Ishikawa (cell line): ENCODE data around the gene VGF.

Experiments
- CEBPB ChIP-seq: IDR thresholded peaks from 2 replicates; pipeline ENCODE4 v1.6.1; 2012
- CREB1 ChIP-seq: IDR thresholded peaks from 2 replicates; pipeline ENCODE4 v1.6.1; 2012; ENCODE audit warnings: low read depth
- EGR1 ChIP-seq: IDR thresholded peaks from 2 replicates; pipeline ENCODE4 v1.6.1; 2012
- EP300 ChIP-seq: IDR thresholded peaks from 2 replicates; pipeline ENCODE4 v1.6.1; 2012; ENCODE audit warnings: borderline replicate concordance
- FOXM1 ChIP-seq: IDR thresholded peaks from 2 replicates; pipeline ENCODE4 v1.6.1; 2012; ENCODE audit warnings: low read depth, borderline replicate concordance
- NFIC ChIP-seq: IDR thresholded peaks from 2 replicates; pipeline ENCODE4 v1.6.1; 2012
- RAD21 ChIP-seq: IDR thresholded peaks from 2 replicates; pipeline ENCODE4 v1.6.1; 2012; ENCODE audit warnings: low read depth
- REST ChIP-seq: IDR thresholded peaks from 2 replicates; pipeline ENCODE4 v1.6.1; 2012; ENCODE audit warnings: low read depth, mild to moderate bottlenecking
- TAF1 ChIP-seq: IDR thresholded peaks from 2 replicates; pipeline ENCODE4 v1.6.1; 2012; ENCODE audit warnings: low read depth, mild to moderate bottlenecking
- TCF12 ChIP-seq: IDR thresholded peaks from 2 replicates; pipeline ENCODE4 v1.6.1; 2012; ENCODE audit warnings: low read depth
- USF1 ChIP-seq: IDR thresholded peaks from 2 replicates; pipeline ENCODE4 v1.6.1; 2012
- YY1 ChIP-seq: IDR thresholded peaks from 2 replicates; pipeline ENCODE4 v1.6.1; 2012; ENCODE audit warnings: low read depth
- TF ChIP-seq, protein P1 (sequence below): IDR thresholded peaks from 2 replicates; pipeline ENCODE4 v1.6.1; 2012

DNA sequence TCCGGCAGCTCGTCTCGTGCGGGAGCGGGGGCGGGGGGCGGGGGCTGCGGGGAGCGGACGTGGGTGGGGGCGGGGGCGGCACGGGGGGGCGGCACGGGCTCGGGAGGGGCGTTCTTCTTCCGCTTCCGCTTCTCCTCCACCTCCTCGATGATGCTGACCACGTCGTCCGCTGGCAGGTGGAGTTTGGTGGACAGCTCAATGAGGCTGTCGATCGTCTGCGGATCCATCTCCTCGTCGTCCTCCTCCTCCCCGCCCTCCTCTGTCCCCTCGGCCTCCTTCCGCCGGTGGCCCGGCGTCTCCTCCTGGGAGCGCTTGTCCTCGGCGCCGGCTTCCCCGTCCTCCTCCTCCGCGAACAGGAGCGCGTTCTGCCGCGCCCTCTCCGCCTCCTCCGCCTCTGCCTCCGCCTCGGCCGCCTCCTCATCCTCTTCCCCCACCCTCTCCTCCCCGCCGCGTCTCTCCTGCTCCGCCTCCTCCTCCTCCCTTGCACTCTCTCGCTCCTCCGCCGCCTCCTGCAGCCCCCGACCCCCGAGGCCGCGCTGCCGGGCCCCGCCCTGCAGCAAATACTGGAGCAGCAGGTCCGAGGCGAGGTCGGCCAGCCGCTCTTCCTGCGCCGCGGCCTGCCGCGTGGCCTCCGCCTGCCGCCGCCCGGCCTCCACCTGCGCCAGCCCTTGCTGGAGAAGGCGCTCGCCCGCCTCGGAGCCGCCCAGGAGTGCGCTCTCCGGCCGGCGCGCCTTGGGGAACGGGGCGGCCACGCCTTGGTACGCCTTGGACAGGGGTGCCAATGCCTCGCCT lies 1.9 kb downstream of the VGF start:
- TF ChIP-seq EP300 (no peak), CREB1 (no peak), YY1 (no peak), TAF1 (no peak), RAD21 (no peak), FOXM1 (no peak), REST (no peak), NFIC (no peak), TCF12 (no peak), EGR1 (peak; percentile 42; the same call in 1 of the 2 replicates), USF1 (no peak), CEBPB (no peak)
- TF ChIP-seq, protein P1, sequence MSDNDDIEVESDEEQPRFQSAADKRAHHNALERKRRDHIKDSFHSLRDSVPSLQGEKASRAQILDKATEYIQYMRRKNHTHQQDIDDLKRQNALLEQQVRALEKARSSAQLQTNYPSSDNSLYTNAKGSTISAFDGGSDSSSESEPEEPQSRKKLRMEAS, result 0 out of 2 replicates have a peak, but pooled peaks have one; percentile 17
